Activated CD4-positive, CD25-positive, alpha-beta regulatory T cell treated with anti-CD3 and anti-CD28 coated beads, Interleukin-2, amount 50 U/mL, for 24 hours (primary cell): ENCODE data around the gene NEU4.
A peak's percentile ranks its signal among the peaks of the same experiment; 100 is the strongest.
"Not testable (repeated sequence)": the region's sequence is repeated elsewhere in the genome, so short reads cannot be mapped to it uniquely, and the experiment has no call there.

Experiments used
- ATAC-seq, 2 donors: fragments of 150-1000 bp; cut with Tn5 transposase; one replicate each; pipeline ENCODE4 v1.10.0; 2021; ENCODE audit warnings: mild to moderate bottlenecking in 1 of 2, moderate library complexity in 1 of 2

The NEU4 gene

DNA sequence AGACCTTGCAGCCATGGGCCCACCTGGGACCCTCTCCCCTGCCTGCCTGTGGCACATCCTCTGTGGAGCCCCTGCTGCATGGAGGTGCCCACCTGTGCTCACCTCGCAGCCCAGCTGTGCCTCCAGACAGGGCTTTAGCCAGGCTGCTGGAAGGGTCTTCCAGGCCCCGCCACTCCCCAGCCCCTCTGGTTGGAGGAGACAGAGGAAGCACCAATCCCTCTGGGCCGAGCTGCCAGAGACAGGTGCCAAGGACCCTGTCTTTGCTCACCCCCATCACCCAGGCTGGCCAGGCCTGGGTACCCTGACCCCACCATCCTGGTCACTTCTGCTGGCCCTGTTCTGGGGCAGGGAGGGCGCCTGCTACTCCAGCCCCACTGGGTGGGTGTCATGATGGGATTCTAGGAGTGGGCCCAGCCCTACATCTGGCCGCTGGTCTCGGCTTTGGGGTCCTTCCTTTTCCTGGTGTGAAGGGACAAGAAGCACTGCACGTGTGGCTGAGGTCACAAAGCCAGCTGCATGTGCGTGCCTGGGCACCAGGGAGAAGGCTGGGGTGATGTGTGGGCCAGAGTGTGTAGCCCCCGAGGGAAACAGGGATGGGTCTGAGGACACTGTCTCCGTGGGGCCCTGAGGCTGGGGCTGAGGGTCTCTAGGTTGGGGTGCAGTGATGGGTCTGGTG lies 9.3 kb upstream of the NEU4 start:
- ATAC-seq: no peak

DNA sequence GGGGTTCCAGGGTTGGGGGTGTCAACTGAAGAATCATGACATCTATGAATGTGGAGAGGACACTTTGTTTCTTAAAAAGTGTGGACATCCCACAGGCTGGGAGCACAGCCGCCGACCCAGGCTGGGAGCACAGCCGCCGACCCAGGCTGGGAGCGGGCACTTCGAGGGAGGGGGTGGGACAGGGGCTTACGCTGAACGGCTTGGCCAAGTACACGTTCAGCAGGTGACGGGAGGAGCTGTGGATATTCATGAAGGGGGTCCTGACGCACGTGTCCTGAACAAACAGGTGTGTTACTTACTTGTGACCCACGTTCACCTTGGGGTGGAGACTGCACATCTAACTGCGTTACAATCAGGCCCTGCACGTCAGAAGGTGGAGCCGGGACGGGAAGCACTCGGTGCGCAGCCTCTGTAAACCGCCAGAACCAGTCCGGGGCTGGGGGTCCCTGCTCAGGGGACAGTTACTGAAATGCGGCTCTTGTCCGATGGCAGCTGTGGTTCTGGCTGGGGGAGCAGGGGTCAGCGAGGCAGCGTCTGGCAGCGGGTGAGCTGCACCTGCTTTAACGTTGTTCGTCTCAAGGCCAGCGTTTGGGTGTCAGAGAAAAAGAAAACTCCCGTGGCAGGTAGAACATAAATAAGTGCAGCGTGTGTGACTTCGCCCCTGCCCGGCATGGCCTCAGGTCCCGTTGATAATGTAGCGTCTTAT lies 8.6 kb upstream of the NEU4 start:
- not testable (repeated sequence) for ATAC-seq

DNA sequence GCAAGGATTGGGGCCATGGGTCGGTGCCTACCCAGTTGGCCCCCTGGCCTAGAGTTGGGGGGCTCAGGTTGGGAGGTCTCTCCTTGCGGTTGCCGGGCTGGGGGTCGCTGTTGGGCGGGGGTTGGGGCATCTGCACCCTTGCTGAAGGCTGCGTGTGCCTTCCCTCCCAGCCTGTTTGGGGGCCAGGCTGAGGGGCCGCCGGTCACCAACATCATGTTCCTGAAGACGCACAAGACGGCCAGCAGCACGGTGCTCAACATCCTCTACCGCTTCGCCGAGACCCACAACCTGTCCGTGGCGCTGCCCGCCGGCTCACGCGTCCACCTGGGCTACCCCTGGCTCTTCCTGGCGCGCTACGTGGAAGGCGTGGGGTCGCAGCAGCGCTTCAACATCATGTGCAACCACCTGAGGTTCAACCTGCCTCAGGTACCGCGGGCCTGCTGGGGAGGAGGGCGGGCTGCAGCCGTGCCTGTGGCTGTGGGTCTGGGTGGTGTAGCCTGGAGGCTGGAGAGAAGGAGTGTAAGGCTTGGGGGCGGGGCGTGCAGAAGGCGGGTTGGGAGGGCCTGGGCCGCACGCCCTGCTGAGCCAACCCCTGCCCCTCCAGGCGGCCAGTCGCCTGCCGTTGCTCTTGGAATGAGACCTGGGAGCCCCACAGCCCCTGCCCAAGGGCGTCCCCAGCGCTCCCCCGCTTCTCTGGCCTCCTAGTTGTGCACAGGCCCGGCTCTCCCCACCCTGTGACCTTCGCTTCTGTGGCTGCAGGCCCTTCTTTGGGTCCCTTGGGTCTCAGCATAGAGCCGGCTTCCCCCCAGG lies 7.2 kb upstream of the NEU4 start:
- no peak for ATAC-seq

DNA sequence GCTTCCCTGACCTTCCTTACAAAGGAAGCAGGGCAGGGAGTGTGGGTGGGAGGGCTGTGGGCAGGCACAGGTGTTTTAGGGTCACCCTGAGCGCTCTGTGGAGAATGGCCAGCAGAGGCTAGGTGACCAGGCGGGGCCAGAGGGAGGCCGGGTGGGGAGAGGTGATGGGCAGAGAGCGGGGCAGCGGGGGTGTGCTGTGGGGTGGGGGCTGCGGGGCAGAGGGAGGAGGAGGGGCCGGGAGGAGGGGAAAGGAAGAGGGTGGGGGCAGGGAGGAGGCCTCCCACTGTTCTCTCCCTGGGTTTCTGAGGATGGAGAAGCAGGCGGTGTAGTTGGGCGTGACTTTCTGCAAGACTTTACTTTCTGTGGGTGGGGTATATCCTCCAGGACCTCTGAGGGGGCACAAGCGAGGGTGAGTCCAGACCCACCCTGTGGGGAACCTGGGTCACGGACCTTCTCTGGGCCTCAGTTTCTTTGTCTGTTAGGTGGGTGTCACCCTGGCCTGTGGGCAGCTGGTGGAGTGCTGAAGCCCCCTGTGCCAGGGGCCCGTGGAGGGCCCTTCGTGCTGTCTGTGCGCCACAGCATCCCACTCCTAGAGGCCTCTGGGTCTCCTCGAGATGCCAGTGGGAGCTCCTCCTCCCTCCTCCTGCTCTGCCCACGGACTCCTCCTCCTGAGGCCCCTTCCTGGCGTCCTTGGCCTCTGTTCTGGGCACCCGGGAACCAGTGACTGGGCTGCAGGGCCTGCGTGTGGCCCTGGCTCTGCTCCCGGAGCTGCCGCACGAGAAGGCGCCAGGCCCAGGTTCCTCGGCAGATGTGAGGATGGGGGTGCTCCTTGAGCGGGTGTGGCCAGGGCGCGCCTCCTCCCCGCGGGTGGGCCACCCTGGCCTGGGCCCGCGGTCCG lies 6.3 kb upstream of the NEU4 start:
- ATAC-seq: no peak

DNA sequence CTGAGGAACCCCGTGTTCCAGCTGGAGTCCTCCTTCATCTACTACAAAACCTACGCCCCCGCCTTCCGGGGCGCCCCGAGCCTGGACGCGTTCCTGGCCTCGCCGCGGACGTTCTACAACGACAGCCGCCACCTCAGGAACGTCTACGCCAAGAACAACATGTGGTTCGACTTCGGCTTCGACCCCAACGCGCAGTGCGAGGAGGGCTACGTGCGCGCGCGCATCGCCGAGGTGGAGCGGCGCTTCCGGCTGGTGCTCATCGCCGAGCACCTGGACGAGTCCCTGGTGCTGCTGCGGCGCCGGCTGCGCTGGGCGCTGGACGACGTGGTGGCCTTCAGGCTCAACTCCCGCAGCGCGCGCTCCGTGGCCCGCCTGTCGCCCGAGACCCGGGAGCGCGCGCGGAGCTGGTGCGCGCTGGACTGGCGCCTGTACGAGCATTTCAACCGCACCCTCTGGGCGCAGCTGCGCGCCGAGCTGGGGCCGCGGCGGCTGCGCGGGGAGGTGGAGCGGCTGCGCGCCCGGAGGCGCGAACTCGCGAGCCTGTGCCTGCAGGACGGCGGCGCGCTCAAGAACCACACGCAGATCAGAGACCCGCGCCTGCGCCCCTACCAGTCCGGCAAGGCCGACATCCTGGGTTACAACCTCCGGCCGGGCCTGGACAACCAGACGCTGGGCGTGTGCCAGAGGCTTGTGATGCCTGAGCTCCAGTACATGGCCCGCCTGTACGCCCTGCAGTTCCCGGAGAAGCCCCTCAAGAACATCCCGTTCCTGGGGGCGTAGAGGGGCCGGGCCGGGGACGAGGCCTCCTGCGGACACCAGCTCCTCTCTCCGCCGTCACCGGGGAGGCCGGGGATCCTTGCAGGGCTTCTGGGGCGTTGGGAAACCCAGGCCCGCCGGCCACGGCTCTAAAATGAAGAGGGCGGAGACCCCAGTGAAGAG lies 5.3 kb upstream of the NEU4 start:
- ATAC-seq: peak; percentile 57 to 64

DNA sequence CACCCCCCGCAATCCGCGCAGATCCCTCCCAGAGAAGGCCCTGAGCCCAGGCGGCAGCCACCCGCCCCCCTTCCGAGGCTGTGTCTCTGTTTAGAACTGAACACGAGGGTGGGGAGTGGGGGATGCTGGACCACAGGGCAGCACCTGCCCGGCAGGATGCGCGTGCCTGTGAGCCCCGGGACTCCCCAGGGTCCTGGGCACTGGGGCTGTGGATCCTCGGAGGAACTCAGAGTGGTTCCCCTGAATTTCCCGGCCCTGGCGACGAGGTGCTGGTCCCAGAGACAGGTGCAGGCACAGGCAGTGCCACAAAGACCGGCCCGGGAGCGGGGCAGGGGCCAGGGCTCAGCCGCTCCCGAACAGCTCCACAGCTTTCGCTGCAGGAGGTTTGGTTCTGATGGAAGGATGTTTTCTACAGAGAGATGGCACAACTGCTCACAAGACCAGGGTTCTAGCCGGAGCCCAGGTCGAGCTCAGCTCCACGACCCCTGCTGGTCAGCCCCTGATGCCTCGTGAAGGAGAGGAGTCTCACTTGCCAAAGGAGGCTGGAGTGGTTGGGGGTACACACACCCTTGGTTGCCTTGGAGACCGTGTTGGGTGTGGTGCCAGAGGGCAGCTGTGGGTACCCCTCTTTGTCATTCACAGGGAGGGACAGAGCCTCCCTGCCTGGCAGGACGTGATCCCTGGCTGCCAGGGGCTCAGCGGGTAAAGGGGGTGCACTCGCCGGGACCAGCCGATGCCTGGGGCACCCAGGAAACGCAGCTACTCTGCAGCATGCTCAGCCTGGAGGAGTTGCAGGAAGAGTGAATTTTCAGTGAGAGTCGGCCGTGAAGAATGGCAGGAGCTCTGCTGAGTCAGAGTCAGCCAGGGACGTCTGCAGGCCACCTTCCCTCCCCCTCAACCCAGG lies 4.4 kb upstream of the NEU4 start:
- peak; percentile 15 to 21 for ATAC-seq

DNA sequence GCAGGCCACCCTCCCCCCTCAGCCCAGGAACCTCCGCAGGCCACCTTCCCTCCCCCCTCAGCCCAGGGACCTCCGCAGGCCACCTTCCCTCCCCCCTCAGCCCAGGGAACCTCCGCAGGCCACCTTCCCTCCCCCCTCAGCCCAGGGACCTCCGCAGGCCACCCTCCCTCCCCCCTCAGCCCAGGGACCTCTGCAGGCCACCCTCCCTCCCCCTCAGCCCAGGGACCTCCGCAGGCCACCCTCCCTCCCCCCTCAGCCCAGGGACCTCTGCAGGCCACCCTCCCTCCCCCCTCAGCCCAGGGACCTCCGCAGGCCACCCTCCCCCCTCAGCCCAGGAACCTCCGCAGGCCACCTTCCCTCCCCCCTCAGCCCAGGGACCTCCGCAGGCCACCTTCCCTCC lies 2.8 kb upstream of the NEU4 start:
- not testable (repeated sequence) for ATAC-seq

DNA sequence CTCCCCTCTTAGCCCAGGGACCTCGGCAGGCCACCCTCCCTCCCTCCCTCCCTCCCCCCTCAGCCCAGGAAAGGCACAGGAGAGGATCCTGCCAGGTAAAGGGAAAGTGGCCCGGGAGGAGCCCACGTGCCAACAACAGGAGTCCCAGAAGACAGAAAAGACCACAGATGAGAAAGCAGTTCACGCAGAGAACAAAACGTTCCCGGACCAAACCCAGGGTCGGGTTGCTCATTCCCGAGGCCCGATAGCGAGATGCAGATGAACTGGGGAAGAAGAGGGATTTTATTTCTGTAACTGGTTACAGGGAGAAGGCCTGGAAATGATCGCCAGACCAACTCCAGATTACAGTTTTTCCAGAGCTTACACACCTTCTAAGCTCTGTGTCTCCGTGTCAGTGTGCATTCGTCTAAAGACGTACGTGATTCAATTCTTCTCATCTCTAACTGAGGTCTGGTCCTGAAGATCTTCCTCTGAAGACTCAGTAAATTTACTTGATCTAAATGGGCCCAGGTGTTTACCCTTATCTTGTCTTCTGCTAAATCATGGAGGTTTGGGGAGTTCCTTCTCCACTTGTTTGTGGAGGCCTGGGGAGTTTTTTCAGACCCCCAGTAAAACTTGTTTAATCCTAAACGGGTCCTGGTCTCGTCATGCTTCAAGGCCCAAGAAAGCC lies 807 bp upstream of the NEU4 start:
- ATAC-seq: no peak

DNA sequence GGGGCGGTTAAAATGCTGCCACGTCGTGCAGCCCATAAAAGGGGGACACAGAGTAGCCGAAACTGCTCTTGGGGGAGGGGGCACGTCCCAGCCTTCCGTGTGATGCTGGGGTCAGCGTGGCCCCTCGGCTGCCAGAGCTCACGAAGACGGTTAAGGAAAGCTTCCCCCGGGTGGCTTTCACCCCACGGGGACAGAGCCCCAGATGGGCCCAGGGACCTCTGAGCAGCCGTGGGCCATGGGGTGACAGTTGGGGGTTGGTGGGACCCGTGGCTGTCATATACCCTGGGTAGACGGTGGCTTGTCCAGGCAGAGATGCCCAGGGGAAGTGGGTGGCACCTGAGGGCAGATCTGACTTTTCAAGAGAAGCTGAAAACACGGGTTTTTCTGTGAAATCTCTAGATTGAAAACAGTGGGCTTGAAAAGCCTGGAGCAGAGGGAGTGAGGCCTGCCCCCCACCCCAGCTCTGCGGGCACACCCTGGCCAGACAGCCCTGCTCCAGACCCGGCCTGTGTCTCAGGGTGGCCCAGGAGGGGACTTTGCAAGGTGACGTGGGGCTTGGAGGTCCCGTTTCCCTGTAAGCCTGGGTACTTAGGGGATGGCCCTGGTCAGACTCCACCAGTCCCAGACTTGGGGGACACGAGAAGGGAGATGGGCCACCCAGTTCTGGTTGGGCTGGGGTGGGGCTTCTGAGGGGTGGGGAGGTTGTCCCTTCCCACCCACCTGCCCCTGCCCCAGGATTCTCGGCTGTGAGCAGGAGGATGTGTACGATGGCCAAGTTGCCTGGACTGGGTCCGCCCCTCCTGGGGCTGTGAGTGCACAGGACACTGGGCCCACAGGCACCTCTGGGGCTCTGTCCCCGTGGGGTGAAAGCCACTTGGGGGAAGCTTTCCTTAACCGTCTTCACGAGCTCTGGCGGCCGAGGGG lies 652 bp downstream of the NEU4 start:
- no peak for ATAC-seq

DNA sequence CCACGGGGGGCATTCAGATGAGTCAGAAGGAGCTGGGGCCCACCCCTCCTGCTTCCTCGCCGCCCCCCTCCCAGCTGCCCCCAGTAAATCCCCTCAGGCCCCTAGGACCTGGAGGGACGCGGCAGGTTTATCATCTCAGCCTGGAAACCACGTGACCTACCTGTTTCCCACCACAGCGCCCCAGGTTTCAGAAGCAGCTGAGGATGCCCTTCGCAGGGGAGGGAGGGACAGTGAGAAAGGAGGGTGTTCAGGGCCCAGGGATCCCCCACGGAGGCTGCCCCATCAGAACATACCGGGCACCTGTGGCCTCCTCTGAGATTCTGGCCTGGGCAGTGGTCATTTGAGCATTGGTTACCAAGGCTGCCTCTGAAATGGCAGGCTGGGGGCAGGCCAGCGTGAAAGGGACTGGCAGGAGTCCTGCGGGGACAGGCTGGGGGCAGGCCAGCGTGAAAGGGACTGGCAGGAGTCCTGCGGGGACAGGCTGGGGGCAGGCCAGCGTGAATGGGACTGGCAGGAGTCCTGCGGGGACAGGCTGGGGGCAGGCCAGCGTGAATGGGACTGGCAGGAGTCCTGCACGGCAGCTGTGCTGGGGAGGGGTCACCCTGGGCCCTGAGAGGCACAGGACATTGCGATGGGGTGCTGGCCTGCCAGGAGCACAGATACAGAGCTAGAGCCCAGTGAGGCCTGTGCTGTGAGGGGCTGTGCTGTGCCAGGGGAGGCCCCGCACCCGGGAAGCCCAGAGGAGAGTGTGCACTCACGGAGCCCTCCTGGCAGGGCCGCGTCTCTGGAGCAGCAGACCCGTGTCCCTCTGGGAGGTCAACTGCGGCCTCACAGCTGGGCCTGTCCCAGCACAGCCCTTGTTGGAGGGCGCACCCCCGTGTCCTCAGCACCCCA lies 1.6 kb downstream of the NEU4 start:
- no peak for ATAC-seq

DNA sequence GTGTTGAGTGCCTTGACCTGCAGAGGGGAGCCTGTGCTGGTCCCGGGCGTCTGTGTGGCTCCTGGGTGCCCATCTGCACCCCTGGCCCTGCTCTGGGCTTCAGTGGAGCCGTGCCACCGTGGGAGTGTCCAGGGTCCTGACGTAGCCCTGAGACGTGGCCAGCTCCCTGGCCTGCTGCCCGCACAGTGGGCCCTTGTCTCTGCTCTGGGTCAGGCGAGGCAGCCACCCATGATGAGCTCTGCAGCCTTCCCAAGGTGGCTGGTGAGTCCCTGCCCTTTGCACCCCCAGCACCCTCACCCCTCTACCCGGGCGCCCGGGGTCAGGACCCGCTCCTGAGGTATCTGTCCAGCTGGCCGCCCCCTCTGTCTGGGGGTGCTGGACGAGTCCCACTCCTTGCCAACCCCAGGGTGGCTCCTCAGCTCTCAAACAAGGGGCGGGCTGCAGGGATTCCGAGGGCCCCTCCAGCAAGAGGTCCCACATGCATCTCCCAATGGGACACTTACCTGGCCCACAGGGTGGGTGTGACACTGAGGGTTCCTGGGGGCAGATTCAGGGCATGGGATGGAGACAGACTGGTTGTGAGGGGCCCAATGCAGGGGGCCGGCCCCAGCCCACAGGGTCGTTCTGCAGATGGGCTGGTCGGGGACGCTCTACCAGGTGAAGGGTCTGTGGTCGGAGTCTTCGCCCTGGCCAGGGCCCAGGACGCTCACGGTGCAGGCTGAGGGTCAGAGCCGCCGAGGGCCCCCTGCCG lies 2.4 kb downstream of the NEU4 start:
- no peak for ATAC-seq

DNA sequence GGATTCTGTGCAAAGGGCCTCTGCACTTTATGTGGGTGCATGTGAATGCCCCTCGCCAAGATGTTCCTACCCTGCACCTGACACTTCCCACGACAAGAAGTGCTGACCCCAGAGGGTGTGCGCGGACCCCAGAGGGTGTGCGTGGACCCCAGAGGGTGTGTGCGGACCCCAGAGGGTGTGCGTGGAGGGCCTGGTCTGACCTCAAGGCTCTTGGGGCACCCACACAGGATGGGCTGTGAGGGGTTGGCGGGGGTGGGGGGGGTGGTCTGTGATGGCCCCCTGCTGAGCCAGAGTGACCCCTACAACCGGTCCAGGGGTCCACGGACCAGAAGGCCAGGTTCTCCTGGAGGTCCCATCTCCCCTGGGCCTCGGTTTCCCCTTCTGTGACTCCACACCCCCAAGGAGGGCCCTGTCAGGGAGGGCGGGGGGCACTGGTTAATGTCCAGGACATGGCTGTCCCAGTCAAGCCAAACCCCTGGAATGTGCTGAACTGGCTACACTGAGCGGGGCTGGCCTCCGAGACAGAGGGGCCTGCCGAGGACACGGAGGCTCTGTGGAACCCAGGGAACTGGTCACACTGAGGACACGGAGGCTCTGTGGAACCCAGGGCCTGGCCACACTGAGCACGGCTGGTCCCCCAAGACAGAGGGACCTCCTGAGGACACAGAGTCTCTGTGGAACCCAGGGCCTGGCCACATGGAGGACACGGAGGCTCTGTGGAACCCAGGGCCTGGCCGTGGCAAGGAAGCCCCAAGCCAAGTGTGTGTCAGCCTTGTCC lies 3.1 kb downstream of the NEU4 start:
- ATAC-seq: no peak

DNA sequence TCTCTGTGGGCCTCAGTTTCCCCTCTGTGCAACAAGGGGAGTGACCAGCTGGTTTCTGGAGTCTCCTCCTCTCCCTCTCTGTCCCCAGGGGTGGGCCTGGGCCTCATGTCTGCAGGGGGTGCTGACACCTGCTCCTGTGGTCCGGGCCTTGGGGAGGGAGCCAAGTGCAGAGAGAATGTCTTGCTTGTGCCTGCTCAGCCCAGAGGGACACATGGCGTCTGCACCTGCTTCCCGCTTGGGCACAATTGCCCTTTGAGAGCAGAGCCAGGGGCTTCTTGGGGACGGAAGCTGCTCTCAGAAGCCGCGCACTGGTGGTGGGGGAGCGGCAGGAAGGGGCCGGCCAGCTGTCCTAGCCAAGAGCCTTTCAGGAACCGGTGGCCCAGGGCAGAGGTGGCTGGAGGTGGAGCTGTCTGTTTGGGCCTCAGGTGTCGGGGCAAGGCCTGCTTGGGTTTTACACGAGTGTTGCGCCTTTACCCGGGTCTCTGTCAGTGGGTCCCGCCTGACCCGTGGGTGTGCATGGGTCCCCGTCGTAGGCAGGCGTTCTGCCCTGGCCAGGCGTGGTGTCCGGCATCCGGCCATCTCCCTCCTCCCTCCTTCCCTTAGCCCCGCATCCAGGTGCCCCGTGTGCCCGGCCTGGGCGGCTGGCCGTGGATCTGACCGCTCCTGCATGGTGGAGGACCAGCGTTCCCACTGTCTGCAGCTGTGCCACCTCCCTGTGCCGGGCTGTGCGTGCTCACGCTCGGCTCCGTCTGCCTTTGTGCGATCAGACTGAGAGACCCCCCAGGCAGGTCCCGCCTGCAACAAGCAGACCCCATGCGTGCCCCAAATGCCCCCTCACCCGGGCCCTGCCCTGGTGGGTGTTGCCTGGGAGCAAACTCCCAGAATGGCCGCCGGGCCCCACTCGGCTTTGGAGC lies 4.0 kb downstream of the NEU4 start:
- no peak for ATAC-seq

DNA sequence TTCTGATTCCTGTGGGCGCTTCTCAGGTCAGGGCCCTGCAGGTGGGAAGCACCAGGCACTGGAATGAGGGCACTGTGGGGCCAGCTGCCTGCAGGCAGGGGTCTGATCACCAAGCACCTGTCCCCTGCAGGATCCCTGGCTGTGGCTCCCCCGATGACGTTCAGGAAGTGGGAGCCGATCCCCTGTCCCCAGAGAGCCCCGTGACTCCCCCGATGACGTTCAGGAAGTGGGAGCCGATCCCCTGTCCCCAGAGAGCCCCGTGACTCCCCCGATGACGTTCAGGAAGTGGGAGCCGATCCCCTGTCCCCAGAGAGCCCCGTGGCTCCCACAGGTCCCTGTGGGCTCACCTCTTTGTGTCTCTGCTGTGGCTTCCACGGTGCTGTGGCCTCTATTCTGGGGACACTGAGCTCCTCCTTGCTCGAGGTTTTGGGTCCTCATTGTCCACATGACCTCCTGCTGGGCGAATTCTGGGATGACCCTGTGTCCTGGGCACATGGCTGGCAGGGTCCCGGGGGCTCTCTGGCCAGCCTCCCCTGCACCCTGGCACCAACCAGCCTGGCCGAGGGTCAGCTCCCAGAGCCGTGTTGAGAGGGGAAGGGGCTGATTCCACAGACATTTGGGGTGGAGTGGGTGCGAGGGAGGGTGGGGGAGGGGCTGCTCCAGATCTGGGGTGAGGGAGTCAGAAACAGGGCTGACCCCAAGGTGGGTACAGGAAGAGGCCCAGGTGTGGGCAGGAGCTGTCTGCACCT lies 4.8 kb downstream of the NEU4 start:
- ATAC-seq: peak in 1 of 2 donors; percentile 5
